Liver (tissue), 9 donors: Measurements from ENCODE around the gene HIRIP3. TPM values are rescaled to one million over a fixed set of nuclear protein-coding genes. Genes with fewer than 3 reads are reported as not detected.

Experiments
- DNase-seq: peaks from one replicate; pipeline ENCODE4 v3.0.0-alpha.2; 2017; ENCODE audit warnings: low spot score
- H3K27ac ChIP-seq, 2 donors: one replicate each; pipeline ENCODE4 v1.7.0; 2013; ENCODE audit warnings: inconsistent platforms in 2 of 2, low read length in 2 of 2, control low read depth in 1 of 2, low read depth in 1 of 2, mild to moderate bottlenecking in 1 of 2
- H3K27me3 ChIP-seq, 4 donors: one replicate each; pipeline versions ENCODE4 v1.6.1 to v1.7.0; 2013; ENCODE audit warnings: low read length in 3 of 4, inconsistent platforms in 1 of 4, mild to moderate bottlenecking in 1 of 4, moderate library complexity in 1 of 4; ENCODE audit not compliant: control insufficient read depth in 4 of 4, insufficient read depth in 4 of 4
- H3K36me3 ChIP-seq, 4 donors: one replicate each; pipeline versions ENCODE4 v1.6.1 to v1.7.0; 2013; ENCODE audit warnings: low read length in 3 of 4, mild to moderate bottlenecking in 3 of 4, low read depth in 1 of 4, moderate library complexity in 1 of 4; ENCODE audit not compliant: control insufficient read depth in 4 of 4, insufficient read depth in 3 of 4
- H3K4me1 ChIP-seq, 4 donors: one replicate each; pipeline versions ENCODE4 v1.6.1 to v1.7.0; 2013; ENCODE audit warnings: low read length in 3 of 4, mild to moderate bottlenecking in 3 of 4, moderate library complexity in 1 of 4; ENCODE audit not compliant: control insufficient read depth in 4 of 4, insufficient read depth in 4 of 4
- H3K4me3 ChIP-seq, 3 donors: one replicate each; pipeline versions ENCODE4 v1.6.1 to v1.7.0; 2013; ENCODE audit warnings: low read length in 3 of 3, control low read depth in 1 of 3, low read depth in 1 of 3, mild to moderate bottlenecking in 1 of 3
- H3K9ac ChIP-seq, 2 donors: one replicate each; pipeline ENCODE4 v1.7.0; 2013; ENCODE audit warnings: low read length in 2 of 2, mild to moderate bottlenecking in 2 of 2, moderate library complexity in 2 of 2, control low read depth in 1 of 2, low read depth in 1 of 2
- H3K9me3 ChIP-seq, 4 donors: one replicate each; pipeline versions ENCODE4 v1.6.1 to v1.7.0; 2013; ENCODE audit warnings: low read length in 3 of 4; ENCODE audit not compliant: control insufficient read depth in 4 of 4
- ATF3 ChIP-seq: IDR thresholded peaks from 2 replicates; pipeline ENCODE4 v1.6.1; 2016; ENCODE audit warnings: antibody characterized with exemption
- EGR1 ChIP-seq, 2 donors: IDR thresholded peaks; 2 replicates each; pipeline ENCODE4 v1.6.1; 2016 to 2018; ENCODE audit warnings: antibody characterized with exemption in 2 of 2, low read depth in 2 of 2
- FOXA2 ChIP-seq: IDR thresholded peaks from 2 replicates; pipeline ENCODE4 v1.6.1; 2016; ENCODE audit warnings: antibody characterized with exemption
- GABPA ChIP-seq, 2 donors: IDR thresholded peaks in 1 of 2; conservative IDR thresholded peaks in 1 of 2; 2 replicates each; pipeline ENCODE4 v1.6.1; 2016; ENCODE audit warnings: antibody characterized with exemption in 2 of 2, mild to moderate bottlenecking in 1 of 2, moderate library complexity in 1 of 2
- HNF4A ChIP-seq, 2 donors: conservative IDR thresholded peaks; 2 replicates each; pipeline ENCODE4 v1.6.1; 2016; ENCODE audit warnings: antibody characterized with exemption in 2 of 2, mild to moderate bottlenecking in 2 of 2
- HNF4G ChIP-seq: IDR thresholded peaks from 2 replicates; pipeline ENCODE4 v1.6.1; 2016; ENCODE audit warnings: antibody characterized with exemption
- JUND ChIP-seq, 2 donors: IDR thresholded peaks; 2 replicates each; pipeline ENCODE4 v1.6.1; 2016; ENCODE audit warnings: antibody characterized with exemption in 2 of 2
- NR2F2 ChIP-seq: IDR thresholded peaks from 2 replicates; pipeline ENCODE4 v1.6.1; 2016; ENCODE audit warnings: antibody characterized with exemption
- RAD21 ChIP-seq, 2 donors: IDR thresholded peaks; 2 replicates each; pipeline ENCODE4 v1.6.1; 2016; ENCODE audit warnings: antibody characterized with exemption in 2 of 2, mild to moderate bottlenecking in 2 of 2
- REST ChIP-seq: IDR thresholded peaks from 2 replicates; pipeline ENCODE4 v1.6.1; 2016; ENCODE audit warnings: antibody characterized with exemption, mild to moderate bottlenecking
- RXRA ChIP-seq, 2 donors: IDR thresholded peaks; 2 replicates each; pipeline ENCODE4 v1.6.1; 2017 to 2018; ENCODE audit warnings: antibody characterized with exemption in 2 of 2, mild to moderate bottlenecking in 1 of 2
- SP1 ChIP-seq: IDR thresholded peaks from 2 replicates; pipeline ENCODE4 v1.6.1; 2018; ENCODE audit warnings: antibody characterized with exemption, mild to moderate bottlenecking
- TAF1 ChIP-seq: conservative IDR thresholded peaks from 2 replicates; pipeline ENCODE4 v1.6.1; 2016; ENCODE audit warnings: antibody characterized with exemption, mild to moderate bottlenecking
- YY1 ChIP-seq: IDR thresholded peaks from 2 replicates; pipeline ENCODE4 v1.6.1; 2016; ENCODE audit warnings: antibody characterized with exemption, mild to moderate bottlenecking
- ZBTB33 ChIP-seq: IDR thresholded peaks from 2 replicates; pipeline ENCODE4 v1.6.1; 2016; ENCODE audit warnings: antibody characterized with exemption
- WGBS: extraction: QIAGEN DNeasy Blood & Tissue Kit; methylation state at CpG from one replicate; pipeline ENCODE4 v1.1.7; 2013; 5-methylcytosine and 5-hydroxymethylcytosine counted together
- polyA plus RNA-seq, 2 donors: library from polyadenylated mRNA; stranded (reverse) in 1 of 2; unstranded in 1 of 2; fragments of 200-250 nt in 1 of 2; fragments of >200 nt in 1 of 2; fragmentation: Nextera tagmentation in 1 of 2; extraction: Ambion mirVana in 1 of 2; gene quantifications; one replicate each; pipeline versions ENCODE4 v1.2.1 to v1.2.3, GENCODE V29; 2013 to 2015
- total RNA-seq, 2 donors: library from RNA; depleted of rRNA; stranded (reverse); fragments of >200 nt; gene quantifications; one replicate each; pipeline ENCODE4 v1.2.3, GENCODE V29; 2014
- TF ChIP-seq, protein P1 (sequence below): IDR thresholded peaks from 2 replicates; pipeline ENCODE4 v1.6.1; 2016; ENCODE audit warnings: antibody characterized with exemption
- TF ChIP-seq, protein P2 (sequence below): fragments of 150-350 bp; IDR thresholded peaks from 2 replicates; pipeline ENCODE4 v1.5.1; 2017; ENCODE audit warnings: improper control_type of control experiment, low read depth, low read length; ENCODE audit not compliant: missing input control
- donor health status: healthy.
- donor health status: healthy.
- donor health status: healthy.
- donor health status: healthy.
- donor health status: healthy.

Gene HIRIP3
- total and polyA plus RNA-seq, 4 donors: 5.7 to 10.5 (median 9.1) TPM

DNA sequence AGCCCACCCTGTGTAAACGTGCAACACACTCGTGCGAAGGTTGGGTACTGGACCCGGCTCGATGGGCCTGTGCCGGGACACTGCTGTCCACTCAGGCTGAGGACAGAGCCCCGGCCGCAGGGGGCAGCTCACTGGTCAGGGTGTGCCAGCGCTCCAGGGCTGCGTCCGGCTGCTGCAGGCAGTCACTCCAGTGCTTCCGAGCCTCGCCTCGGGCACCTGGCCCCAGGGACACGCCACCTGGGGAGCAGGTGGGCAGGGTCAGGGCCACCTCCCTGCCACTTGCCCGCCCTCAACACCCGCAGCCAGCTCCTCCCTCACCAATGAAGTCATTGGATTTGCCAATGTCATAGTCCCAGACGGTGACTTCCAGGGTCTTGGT is 10.7 kb upstream of the HIRIP3 start:
- H3K27me3 ChIP-seq: peaks cover 0 to 5% (median 1%) of the 10 kb centered on the region in 4 donors
- 90% methylated on average over 18 of the region's 18 CpGs for WGBS
- H3K4me3 ChIP-seq: no peak overlapping the region
- no peak overlapping the region for H3K9ac ChIP-seq
- TF ChIP-seq, protein P1, sequence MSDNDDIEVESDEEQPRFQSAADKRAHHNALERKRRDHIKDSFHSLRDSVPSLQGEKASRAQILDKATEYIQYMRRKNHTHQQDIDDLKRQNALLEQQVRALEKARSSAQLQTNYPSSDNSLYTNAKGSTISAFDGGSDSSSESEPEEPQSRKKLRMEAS: no peak
- TF ChIP-seq GABPA (IDR thresholded peaks at IDR 0.05 in 1 of 2, conservative IDR thresholded peaks at IDR 0.05 in 1 of 2): no peak
- no peak for TF ChIP-seq RXRA (IDR thresholded peaks at IDR 0.05)
- TF ChIP-seq ATF3: no peak
- no peak for TF ChIP-seq FOXA2
- TF ChIP-seq EGR1 (IDR thresholded peaks at IDR 0.05; ENCODE audit: low read depth in 2 of 2): no peak
- no peak for TF ChIP-seq HNF4G
- TF ChIP-seq ZBTB33: no peak
- no peak for TF ChIP-seq JUND (IDR thresholded peaks at IDR 0.05)
- TF ChIP-seq, protein P2, sequence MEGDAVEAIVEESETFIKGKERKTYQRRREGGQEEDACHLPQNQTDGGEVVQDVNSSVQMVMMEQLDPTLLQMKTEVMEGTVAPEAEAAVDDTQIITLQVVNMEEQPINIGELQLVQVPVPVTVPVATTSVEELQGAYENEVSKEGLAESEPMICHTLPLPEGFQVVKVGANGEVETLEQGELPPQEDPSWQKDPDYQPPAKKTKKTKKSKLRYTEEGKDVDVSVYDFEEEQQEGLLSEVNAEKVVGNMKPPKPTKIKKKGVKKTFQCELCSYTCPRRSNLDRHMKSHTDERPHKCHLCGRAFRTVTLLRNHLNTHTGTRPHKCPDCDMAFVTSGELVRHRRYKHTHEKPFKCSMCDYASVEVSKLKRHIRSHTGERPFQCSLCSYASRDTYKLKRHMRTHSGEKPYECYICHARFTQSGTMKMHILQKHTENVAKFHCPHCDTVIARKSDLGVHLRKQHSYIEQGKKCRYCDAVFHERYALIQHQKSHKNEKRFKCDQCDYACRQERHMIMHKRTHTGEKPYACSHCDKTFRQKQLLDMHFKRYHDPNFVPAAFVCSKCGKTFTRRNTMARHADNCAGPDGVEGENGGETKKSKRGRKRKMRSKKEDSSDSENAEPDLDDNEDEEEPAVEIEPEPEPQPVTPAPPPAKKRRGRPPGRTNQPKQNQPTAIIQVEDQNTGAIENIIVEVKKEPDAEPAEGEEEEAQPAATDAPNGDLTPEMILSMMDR: no peak
- no peak for TF ChIP-seq HNF4A (conservative IDR thresholded peaks at IDR 0.05)
- no peak for TF ChIP-seq REST
- no peak for TF ChIP-seq TAF1
- TF ChIP-seq YY1: no peak
- TF ChIP-seq RAD21 (IDR thresholded peaks at IDR 0.05): no peak
- no peak for TF ChIP-seq NR2F2
- TF ChIP-seq SP1: no peak
- no peaks in the 10 kb centered on the region for H3K9me3 ChIP-seq
- H3K4me1 ChIP-seq: peaks cover 1 to 7% (median 3%) of the 10 kb centered on the region in 4 donors
- no peak for DNase-seq
- peaks cover 0 to 4% (median 3%) of the 10 kb centered on the region in 4 donors for H3K36me3 ChIP-seq
- H3K27ac ChIP-seq: no peak overlapping the region
